Stimulated activated naive CD8-positive, alpha-beta T cell treated with anti-CD3 and anti-CD28 coated beads, Interleukin-15, Interleukin-2, amounts not matched to agents 100 ng/mL and 50 ng/mL, for 24 hours (primary cell): ENCODE data around the gene CDH3.

Experiments
- H3K27ac Mint-ChIP-seq: one replicate; pipeline ENCODE4 v1.8.0; 2021; ENCODE audit warnings: mild to moderate bottlenecking, mixed read lengths
- H3K27me3 Mint-ChIP-seq: one replicate; pipeline ENCODE4 v1.8.0; 2021; ENCODE audit warnings: mixed read lengths
- H3K36me3 Mint-ChIP-seq: one replicate; pipeline ENCODE4 v1.8.0; 2021; ENCODE audit warnings: low read depth, mixed read lengths
- H3K4me1 Mint-ChIP-seq: one replicate; pipeline ENCODE4 v1.8.0; 2021; ENCODE audit warnings: low read depth, mixed read lengths
- H3K4me3 Mint-ChIP-seq: one replicate; pipeline ENCODE4 v1.8.0; 2021; ENCODE audit warnings: mild to moderate bottlenecking, mixed read lengths
- H3K9me3 Mint-ChIP-seq: one replicate; pipeline ENCODE4 v1.8.0; 2021; ENCODE audit warnings: mixed read lengths

The CDH3 gene

GRCh38 chr16:68662035-68662434 is 16.9 kb downstream of the CDH3 start:
- no peak overlapping the region for H3K27ac Mint-ChIP-seq
- H3K36me3 Mint-ChIP-seq: no peaks in the 10 kb centered on the region

DNA sequence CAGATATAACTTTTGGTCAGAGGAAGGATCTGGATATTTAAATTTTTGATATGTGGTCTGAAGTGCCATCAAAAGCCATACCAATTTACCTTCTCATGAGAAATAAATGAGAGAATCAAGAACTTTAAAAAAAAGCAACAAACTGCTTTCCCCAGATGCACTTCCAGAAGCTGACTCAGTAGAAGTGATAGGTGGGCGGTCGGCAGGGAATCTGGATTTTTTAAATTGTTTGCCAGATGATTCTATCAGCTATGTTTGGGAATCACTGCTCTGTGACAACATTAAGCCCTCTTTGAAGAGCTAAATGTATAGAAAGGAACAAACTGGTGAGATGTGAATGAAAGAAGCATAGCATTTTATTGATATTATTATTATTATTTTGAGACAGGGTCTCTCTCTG is 19.2 kb downstream of the CDH3 start:
- Mint-ChIP-seq H3K4me3 (no peak overlapping the region), H3K36me3 (no peaks in the 10 kb centered on the region), H3K27ac (no peak overlapping the region), H3K4me1 (peaks cover 22% of the 10 kb centered on the region), H3K27me3 (peaks cover 12% of the 10 kb centered on the region), H3K9me3 (no peaks in the 10 kb centered on the region)

More at GRCh38 chr16:68662035-68662434, 16.9 kb downstream of the CDH3 start:
- peaks cover 3% of the 10 kb centered on the region for H3K4me1 Mint-ChIP-seq
- H3K9me3 Mint-ChIP-seq: no peaks in the 10 kb centered on the region
- H3K4me3 Mint-ChIP-seq: no peak overlapping the region
- H3K27me3 Mint-ChIP-seq: peaks cover 12% of the 10 kb centered on the region

DNA sequence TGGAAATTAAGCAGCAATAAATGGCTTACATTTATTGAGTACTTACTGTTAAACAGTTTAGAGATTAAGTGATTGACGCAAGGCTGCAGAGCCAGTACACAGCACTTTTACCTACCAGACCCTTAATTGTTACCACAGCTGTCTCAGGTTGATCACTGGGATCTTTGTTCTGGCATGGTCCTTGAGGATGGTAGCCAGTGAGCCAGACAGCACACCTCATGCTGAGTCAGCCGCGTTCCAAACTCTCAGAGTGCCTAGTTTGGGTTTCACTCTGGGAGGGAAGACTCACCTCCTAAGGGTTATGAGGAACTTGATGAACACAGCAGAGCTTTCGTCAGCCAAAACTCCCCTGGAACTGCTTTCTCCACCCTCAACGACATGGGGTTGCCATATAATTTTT is 20.4 kb downstream of the CDH3 start:
- Mint-ChIP-seq H3K27ac (no peak overlapping the region), H3K27me3 (peaks cover 8% of the 10 kb centered on the region), H3K4me1 (peaks cover 19% of the 10 kb centered on the region), H3K4me3 (no peak overlapping the region), H3K36me3 (no peaks in the 10 kb centered on the region), H3K9me3 (no peaks in the 10 kb centered on the region)

DNA sequence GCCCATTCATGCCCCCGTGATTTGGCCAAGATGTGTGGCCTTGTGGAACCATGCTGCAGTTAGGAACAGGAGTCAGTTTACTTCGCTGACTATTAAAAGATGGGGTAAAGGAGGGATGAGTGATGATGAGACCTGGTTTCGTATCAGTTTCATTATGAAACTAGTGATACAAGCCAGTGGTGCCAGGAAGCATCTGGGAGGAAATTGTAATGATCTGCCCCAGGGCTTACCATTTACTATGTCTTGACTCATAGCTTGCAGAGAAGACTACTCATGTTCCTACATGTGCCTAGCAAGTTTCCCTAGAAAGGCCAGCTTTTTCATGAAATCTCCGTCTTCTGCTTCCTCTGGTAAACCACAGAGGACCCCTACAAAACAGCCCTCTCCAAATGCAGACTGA is 23.2 kb downstream of the CDH3 start:
- H3K27me3 Mint-ChIP-seq: peaks cover 4% of the 10 kb centered on the region
- H3K4me3 Mint-ChIP-seq: no peak overlapping the region
- H3K27ac Mint-ChIP-seq: peak overlapping the region; percentile 69
- no peaks in the 10 kb centered on the region for H3K9me3 Mint-ChIP-seq
- no peaks in the 10 kb centered on the region for H3K36me3 Mint-ChIP-seq
- H3K4me1 Mint-ChIP-seq: peaks cover 19% of the 10 kb centered on the region

GRCh38 chr16:68676113-68676860 is 31.2 kb downstream of the CDH3 start:
- Mint-ChIP-seq H3K36me3 (no peaks in the 10 kb centered on the region), H3K4me1 (no peaks in the 10 kb centered on the region), H3K4me3 (no peak overlapping the region), H3K27ac (no peak overlapping the region), H3K9me3 (no peaks in the 10 kb centered on the region), H3K27me3 (peaks cover 5% of the 10 kb centered on the region)

GRCh38 chr16:68681038-68681437 is 35.9 kb downstream of the CDH3 start:
- Mint-ChIP-seq H3K4me1 (no peaks in the 10 kb centered on the region), H3K9me3 (no peaks in the 10 kb centered on the region), H3K4me3 (no peak overlapping the region), H3K27me3 (no peaks in the 10 kb centered on the region), H3K36me3 (no peaks in the 10 kb centered on the region), H3K27ac (no peak overlapping the region)

DNA sequence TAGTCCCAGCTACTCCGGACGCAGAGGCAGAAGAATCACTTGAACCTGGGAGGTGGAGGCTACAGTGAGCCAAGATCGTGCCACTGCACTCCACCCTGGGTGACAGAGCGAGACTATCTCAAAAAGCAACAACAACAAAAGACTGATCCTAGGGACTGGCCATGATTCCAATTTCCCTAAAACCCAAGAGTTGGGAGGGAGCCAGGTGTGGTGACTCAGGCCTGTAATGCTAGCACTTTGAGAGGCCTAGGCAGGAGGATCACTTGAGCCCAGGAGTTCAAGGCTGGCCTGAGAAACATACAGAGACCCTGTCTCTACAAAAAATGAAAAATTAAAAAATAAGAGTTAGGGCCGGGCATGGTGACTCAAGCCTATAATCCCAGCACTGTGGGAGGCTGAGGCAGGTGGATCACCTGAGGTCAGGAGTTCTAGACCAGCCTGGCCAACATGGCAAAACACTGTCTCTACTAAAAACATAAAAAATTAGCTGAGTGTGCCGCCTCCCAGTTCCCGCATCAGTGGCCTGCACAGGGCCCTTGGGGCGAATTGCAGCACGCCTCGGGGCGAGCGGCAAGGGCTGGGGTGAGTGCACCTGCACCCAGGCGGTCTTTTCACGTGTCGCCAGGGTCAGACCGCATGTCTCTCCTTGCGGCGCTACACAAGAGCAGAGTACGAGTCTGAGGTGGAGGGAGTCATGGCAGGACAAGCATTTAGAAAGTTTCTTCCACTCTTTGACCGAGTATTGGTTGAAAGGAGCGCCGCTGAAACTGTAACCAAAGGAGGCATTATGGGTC is 40.8 kb downstream of the CDH3 start:
- Mint-ChIP-seq H3K27me3 (no peaks in the 10 kb centered on the region), H3K36me3 (no peaks in the 10 kb centered on the region), H3K27ac (no peak overlapping the region), H3K9me3 (no peaks in the 10 kb centered on the region), H3K4me1 (no peaks in the 10 kb centered on the region), H3K4me3 (no peak overlapping the region)

GRCh38 chr16:68686905-68687304 is 41.8 kb downstream of the CDH3 start:
- Mint-ChIP-seq H3K4me3 (no peak overlapping the region), H3K27ac (no peak overlapping the region), H3K27me3 (no peaks in the 10 kb centered on the region), H3K36me3 (no peaks in the 10 kb centered on the region), H3K9me3 (no peaks in the 10 kb centered on the region), H3K4me1 (no peaks in the 10 kb centered on the region)

DNA sequence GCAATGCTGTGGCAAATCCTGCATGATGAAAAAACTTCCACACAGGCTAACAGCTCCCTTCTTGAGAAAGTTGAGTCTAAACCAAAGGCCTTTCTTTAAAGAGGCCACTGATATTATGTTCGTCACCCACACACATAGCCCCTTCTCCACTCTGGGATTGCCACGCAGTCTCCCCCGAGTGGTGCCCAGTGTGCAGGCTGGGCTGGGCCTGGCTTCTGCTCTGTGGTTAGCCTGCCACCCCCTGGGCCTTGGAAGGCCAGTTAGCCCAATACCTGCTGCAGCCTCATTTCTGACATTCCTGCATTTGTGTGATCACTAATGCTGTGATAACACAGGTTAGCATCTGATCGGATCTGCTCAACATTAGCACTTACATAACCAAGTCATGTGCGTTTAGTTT is 44.8 kb downstream of the CDH3 start:
- no peak overlapping the region for H3K27ac Mint-ChIP-seq
- no peaks in the 10 kb centered on the region for H3K36me3 Mint-ChIP-seq
- H3K4me3 Mint-ChIP-seq: no peak overlapping the region
- no peaks in the 10 kb centered on the region for H3K4me1 Mint-ChIP-seq
- H3K9me3 Mint-ChIP-seq: no peaks in the 10 kb centered on the region
- no peaks in the 10 kb centered on the region for H3K27me3 Mint-ChIP-seq

DNA sequence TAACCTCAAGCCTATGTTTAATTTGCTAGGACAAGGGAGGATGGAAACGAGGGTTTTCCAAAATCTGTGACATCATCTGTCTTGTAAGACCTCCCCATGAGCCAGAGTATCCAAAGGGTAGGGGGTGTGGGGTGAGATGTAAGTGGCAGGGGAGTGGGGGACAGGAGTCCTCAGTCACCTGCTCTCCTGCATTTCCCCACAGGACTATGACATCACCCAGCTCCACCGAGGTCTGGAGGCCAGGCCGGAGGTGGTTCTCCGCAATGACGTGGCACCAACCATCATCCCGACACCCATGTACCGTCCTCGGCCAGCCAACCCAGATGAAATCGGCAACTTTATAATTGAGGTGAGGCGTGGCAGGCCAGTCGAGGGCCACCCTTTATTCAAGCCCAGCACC is 50.5 kb downstream of the CDH3 start:
- H3K4me1 Mint-ChIP-seq: no peaks in the 10 kb centered on the region
- no peak overlapping the region for H3K4me3 Mint-ChIP-seq
- no peaks in the 10 kb centered on the region for H3K9me3 Mint-ChIP-seq
- no peaks in the 10 kb centered on the region for H3K27me3 Mint-ChIP-seq
- H3K27ac Mint-ChIP-seq: no peak overlapping the region
- H3K36me3 Mint-ChIP-seq: no peaks in the 10 kb centered on the region

DNA sequence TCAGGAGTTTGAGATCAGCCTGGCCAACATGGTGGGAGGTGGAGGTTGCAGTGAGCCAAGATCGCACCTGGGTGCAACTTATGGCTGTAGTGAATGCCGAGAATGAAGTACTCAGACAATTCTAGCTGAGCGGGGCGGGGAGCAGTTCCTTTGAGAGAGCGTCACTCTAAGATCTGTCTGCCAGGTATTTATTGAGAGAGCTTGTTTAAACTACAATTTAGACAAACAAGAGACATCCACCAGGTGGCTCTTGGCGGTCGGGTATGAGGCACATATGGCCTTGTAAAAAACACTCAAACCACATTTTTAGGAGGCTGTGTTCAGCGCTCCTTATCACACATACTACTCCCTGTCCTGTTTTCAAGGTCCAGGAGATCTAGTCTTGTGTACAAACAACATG is 51.4 kb downstream of the CDH3 start:
- Mint-ChIP-seq H3K27me3 (no peaks in the 10 kb centered on the region), H3K4me1 (no peaks in the 10 kb centered on the region), H3K36me3 (no peaks in the 10 kb centered on the region), H3K4me3 (no peak overlapping the region), H3K27ac (no peak overlapping the region), H3K9me3 (no peaks in the 10 kb centered on the region)

GRCh38 chr16:68698091-68698490 is 53.0 kb downstream of the CDH3 start:
- H3K4me1 Mint-ChIP-seq: no peaks in the 10 kb centered on the region
- H3K9me3 Mint-ChIP-seq: no peaks in the 10 kb centered on the region
- no peaks in the 10 kb centered on the region for H3K36me3 Mint-ChIP-seq
- H3K4me3 Mint-ChIP-seq: no peak overlapping the region
- no peak overlapping the region for H3K27ac Mint-ChIP-seq
- H3K27me3 Mint-ChIP-seq: no peaks in the 10 kb centered on the region

DNA sequence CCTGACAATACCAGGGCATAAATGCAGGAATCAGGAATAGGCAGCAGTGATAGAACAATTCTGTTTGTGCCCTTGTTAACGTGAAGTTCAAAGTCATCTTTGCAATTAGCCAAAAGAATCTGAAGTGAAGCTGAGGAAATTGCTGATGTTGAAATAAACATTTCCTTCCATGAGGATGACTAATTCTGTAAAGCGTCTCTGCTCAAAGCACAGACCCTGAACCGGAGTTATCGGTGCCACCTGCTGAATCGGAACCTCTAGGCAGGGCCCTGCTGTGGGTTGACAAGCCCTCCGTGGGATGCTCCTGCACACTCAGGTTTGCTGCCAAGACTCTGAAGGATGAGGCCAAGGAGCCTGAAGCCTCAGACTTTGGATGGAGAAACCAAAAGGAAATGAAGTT is 55.0 kb downstream of the CDH3 start:
- H3K36me3 Mint-ChIP-seq: no peaks in the 10 kb centered on the region
- no peaks in the 10 kb centered on the region for H3K4me1 Mint-ChIP-seq
- no peak overlapping the region for H3K4me3 Mint-ChIP-seq
- no peaks in the 10 kb centered on the region for H3K27me3 Mint-ChIP-seq
- H3K9me3 Mint-ChIP-seq: no peaks in the 10 kb centered on the region
- H3K27ac Mint-ChIP-seq: no peak overlapping the region

GRCh38 chr16:68700831-68701230 is 55.7 kb downstream of the CDH3 start:
- Mint-ChIP-seq H3K27ac (no peak overlapping the region), H3K9me3 (no peaks in the 10 kb centered on the region), H3K4me3 (no peak overlapping the region), H3K27me3 (no peaks in the 10 kb centered on the region), H3K36me3 (no peaks in the 10 kb centered on the region), H3K4me1 (no peaks in the 10 kb centered on the region)

DNA sequence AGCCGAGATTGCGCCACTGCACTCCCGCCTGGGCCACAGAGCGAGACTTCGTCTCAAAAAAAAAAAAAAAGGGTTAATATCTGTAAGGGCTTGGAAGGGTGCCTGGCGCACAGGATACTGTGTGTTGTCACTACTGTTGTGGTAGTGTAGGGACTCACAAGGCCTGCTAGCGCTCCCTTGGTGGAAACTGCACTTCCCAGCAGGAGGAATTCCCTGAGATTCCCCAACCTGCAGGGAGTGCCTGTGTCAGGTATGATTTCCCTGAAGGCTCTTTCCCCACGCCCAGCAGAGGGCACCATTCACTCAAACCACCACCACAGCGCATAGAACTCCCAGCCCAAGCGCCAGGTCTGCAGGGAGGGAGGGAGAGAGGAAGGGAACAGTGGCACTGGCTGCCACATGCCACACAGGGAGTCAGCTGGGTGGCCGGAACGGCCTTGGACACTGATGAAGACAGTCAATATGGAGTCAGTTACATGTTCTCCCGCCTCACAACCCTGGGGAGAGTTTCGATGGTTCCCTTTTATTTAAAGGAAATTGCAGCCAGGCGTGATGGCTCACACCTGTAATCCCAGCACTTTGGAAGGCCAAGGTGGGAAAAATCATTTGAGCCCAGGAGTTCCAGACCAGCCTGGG is 59.2 kb downstream of the CDH3 start:
- H3K36me3 Mint-ChIP-seq: no peaks in the 10 kb centered on the region
- no peak overlapping the region for H3K4me3 Mint-ChIP-seq
- no peaks in the 10 kb centered on the region for H3K4me1 Mint-ChIP-seq
- H3K27ac Mint-ChIP-seq: no peak overlapping the region
- no peaks in the 10 kb centered on the region for H3K9me3 Mint-ChIP-seq
- no peaks in the 10 kb centered on the region for H3K27me3 Mint-ChIP-seq
